ENCODE results near the gene HMGXB3.
A peak's percentile ranks its signal among the peaks of the same experiment; 100 is the strongest.

HMGXB3 gene

DNA sequence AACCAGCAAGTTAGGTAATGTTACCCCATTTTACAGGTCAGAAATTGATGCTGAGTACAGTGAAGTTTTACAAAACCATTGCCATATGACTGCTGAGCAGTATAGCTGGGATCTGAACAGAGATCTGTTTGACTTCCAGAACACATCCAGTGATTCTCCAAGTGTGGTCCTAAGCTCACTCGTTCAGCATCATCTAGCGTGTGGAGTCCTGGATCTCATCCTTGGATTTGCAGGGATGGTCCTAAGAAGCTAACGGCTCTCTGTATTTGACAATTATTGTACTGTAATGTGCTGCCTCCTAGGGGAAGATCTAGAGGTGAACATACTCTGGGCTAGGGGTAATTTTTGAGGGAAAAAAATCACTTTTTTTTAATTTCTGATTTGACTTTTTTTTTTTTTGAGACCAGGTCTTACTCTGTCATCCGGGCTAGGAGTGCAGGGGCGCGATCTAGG, 38.6 kb upstream of the HMGXB3 start:
- H3K9me2 ChIP-seq (replicated peaks; ENCODE audit: insufficient read depth, low read length), result no peaks in the 10 kb centered on the region
- no peak overlapping the region for H3K4me3 ChIP-seq (ENCODE audit: low read length)
- H3K27me3 ChIP-seq (replicated peaks; ENCODE audit: insufficient read depth, low read length), result no peaks in the 10 kb centered on the region
- H3K9me3 ChIP-seq (replicated peaks; ENCODE audit: insufficient read depth, low read length), result no peaks in the 10 kb centered on the region
- DNase-seq, result peak; percentile 21
- no peak overlapping the region for H2AFZ ChIP-seq (ENCODE audit: low read length)
- peaks cover 15% of the 10 kb centered on the region for H3K4me1 ChIP-seq (ENCODE audit: low read length)
- H3K9ac ChIP-seq (ENCODE audit: low read length), result no peak overlapping the region
- no peak overlapping the region; the same call in 1 of the 2 replicates for H3K4me2 ChIP-seq (ENCODE audit: low read depth, low read length)
- no peaks in the 10 kb centered on the region for H3K79me2 ChIP-seq (ENCODE audit: low read length)
- no peaks in the 10 kb centered on the region for H4K20me1 ChIP-seq (ENCODE audit: insufficient read depth, low read length)
- H3K36me3 ChIP-seq (replicated peaks; ENCODE audit: insufficient read depth, low read length), result no peaks in the 10 kb centered on the region
- no peak overlapping the region for H3K27ac ChIP-seq (ENCODE audit: low read length)
- TF ChIP-seq EZH2phosphoT487 (IDR thresholded peaks at IDR 0.05; ENCODE audit: low read length), result no peak
- TF ChIP-seq CTCF (IDR thresholded peaks at IDR 0.05; ENCODE audit: low read length), result peak; percentile 46
- H3F3A ChIP-seq (ENCODE audit: insufficient read depth, low read length), result peaks cover 19% of the 10 kb centered on the region

- Histone ChIP-seq H3K79me2 (ENCODE audit: low read length) (no peaks in the 10 kb centered on the region), H3K36me3 (replicated peaks; ENCODE audit: insufficient read depth, low read length) (no peaks in the 10 kb centered on the region), H3K27ac (ENCODE audit: low read length) (no peak overlapping the region), H3K9me2 (replicated peaks; ENCODE audit: insufficient read depth, low read length) (no peaks in the 10 kb centered on the region), H3K27me3 (replicated peaks; ENCODE audit: insufficient read depth, low read length) (no peaks in the 10 kb centered on the region), H3K4me1 (ENCODE audit: low read length) (peaks cover 15% of the 10 kb centered on the region), H3K4me3 (ENCODE audit: low read length) (no peak overlapping the region), H3K9ac (ENCODE audit: low read length) (no peak overlapping the region), H4K20me1 (ENCODE audit: insufficient read depth, low read length) (no peaks in the 10 kb centered on the region), H3F3A (ENCODE audit: insufficient read depth, low read length) (peaks cover 19% of the 10 kb centered on the region), H3K4me2 (ENCODE audit: low read depth, low read length) (no peak overlapping the region), H3K9me3 (replicated peaks; ENCODE audit: insufficient read depth, low read length) (no peaks in the 10 kb centered on the region), H2AFZ (ENCODE audit: low read length) (no peak overlapping the region)
- no peak for TF ChIP-seq EZH2phosphoT487 (IDR thresholded peaks at IDR 0.05; ENCODE audit: low read length)
- no peak for TF ChIP-seq EZH2 (optimal IDR thresholded peaks at IDR 0.05; ENCODE audit: low read depth, low read length)
- TF ChIP-seq CTCF (IDR thresholded peaks at IDR 0.05; ENCODE audit: low read length), result no peak
- DNase-seq, result no peak
These were observed 37.8 kb upstream of the HMGXB3 start for GRCh38 chr5:149962601-149963300.

DNA sequence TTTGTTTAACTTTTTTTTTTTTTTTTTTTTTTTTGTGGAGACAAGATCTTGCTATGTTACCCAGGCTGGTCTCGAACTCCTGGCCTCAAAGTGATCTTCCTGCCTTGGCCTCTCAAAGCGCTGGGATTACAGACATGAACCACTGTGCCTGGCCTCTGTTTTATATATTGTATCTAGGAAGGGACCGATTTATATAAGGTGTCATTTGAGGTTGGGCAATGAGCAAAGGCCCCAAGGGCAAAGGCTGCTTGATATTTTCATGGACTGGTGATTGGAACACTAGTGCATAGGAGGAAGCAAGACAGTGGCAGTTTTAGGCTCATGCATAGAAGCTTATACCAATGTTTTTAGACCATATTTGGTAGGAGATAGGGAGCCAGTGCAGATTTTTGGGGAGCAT, 36.8 kb upstream of the HMGXB3 start:
- Histone ChIP-seq H3K4me2 (ENCODE audit: low read depth, low read length) (no peak overlapping the region), H4K20me1 (ENCODE audit: insufficient read depth, low read length) (no peaks in the 10 kb centered on the region), H3F3A (ENCODE audit: insufficient read depth, low read length) (peaks cover 19% of the 10 kb centered on the region), H3K36me3 (replicated peaks; ENCODE audit: insufficient read depth, low read length) (no peaks in the 10 kb centered on the region), H3K27ac (ENCODE audit: low read length) (no peak overlapping the region), H3K9me2 (replicated peaks; ENCODE audit: insufficient read depth, low read length) (no peaks in the 10 kb centered on the region), H3K27me3 (replicated peaks; ENCODE audit: insufficient read depth, low read length) (no peaks in the 10 kb centered on the region), H3K4me3 (ENCODE audit: low read length) (no peak overlapping the region), H2AFZ (ENCODE audit: low read length) (no peak overlapping the region), H3K9me3 (replicated peaks; ENCODE audit: insufficient read depth, low read length) (no peaks in the 10 kb centered on the region), H3K79me2 (ENCODE audit: low read length) (no peaks in the 10 kb centered on the region), H3K4me1 (ENCODE audit: low read length) (peaks cover 15% of the 10 kb centered on the region), H3K9ac (ENCODE audit: low read length) (no peak overlapping the region)
- TF ChIP-seq EZH2 (optimal IDR thresholded peaks at IDR 0.05; ENCODE audit: low read depth, low read length) (no peak), CTCF (IDR thresholded peaks at IDR 0.05; ENCODE audit: low read length) (no peak), EZH2phosphoT487 (IDR thresholded peaks at IDR 0.05; ENCODE audit: low read length) (no peak)
- DNase-seq, result no peak

Data from MM.1S (cell line).